GM06990 (cell line): ENCODE results near the gene EGR2.

Source experiments
- DNase-seq: peaks from one replicate; pipeline ENCODE4 v3.0.0-alpha.2; 2011; ENCODE audit not compliant: insufficient read length; ENCODE audit errors: extremely low read depth
- H3K27me3 ChIP-seq: replicated peaks from 2 replicates; pipeline ENCODE4 v1.6.0; 2011; ENCODE audit warnings: low read length; ENCODE audit not compliant: control insufficient read depth, insufficient read depth
- H3K36me3 ChIP-seq: 2 replicates; pipeline ENCODE4 v1.5.1; 2011; ENCODE audit warnings: low read length; ENCODE audit not compliant: control insufficient read depth, insufficient read depth
- H3K4me3 ChIP-seq: replicated peaks from 2 replicates; pipeline ENCODE4 v1.5.1; 2011; ENCODE audit warnings: low read depth, mild to moderate bottlenecking, control low read depth, low read length
- CTCF ChIP-seq: IDR thresholded peaks from 2 replicates; pipeline ENCODE4 v1.5.1; 2011; ENCODE audit warnings: low read length, control low read depth, mild to moderate bottlenecking, inconsistent platforms; ENCODE audit not compliant: insufficient read depth, poor library complexity, severe bottlenecking

Gene EGR2

GRCh38 chr10:62796896-62797295 is 19.3 kb downstream of the EGR2 start:
- H3K36me3 ChIP-seq = no peaks in the 10 kb centered on the region
- no peaks in the 10 kb centered on the region for H3K27me3 ChIP-seq
- TF ChIP-seq CTCF = no peak
- no peak for DNase-seq
- H3K4me3 ChIP-seq = no peak overlapping the region

GRCh38 chr10:62795762-62796161 is 20.4 kb downstream of the EGR2 start:
- Histone ChIP-seq H3K4me3 (no peak overlapping the region), H3K36me3 (no peaks in the 10 kb centered on the region), H3K27me3 (no peaks in the 10 kb centered on the region)
- no peak for DNase-seq
- no peak for TF ChIP-seq CTCF

GRCh38 chr10:62795100-62795499 is 21.1 kb downstream of the EGR2 start:
- Histone ChIP-seq H3K4me3 (no peak overlapping the region), H3K36me3 (no peaks in the 10 kb centered on the region), H3K27me3 (no peaks in the 10 kb centered on the region)
- DNase-seq = no peak
- TF ChIP-seq CTCF = no peak

GRCh38 chr10:62794306-62794705 is 21.9 kb downstream of the EGR2 start:
- no peaks in the 10 kb centered on the region for H3K36me3 ChIP-seq
- TF ChIP-seq CTCF = no peak
- no peak for DNase-seq
- no peak overlapping the region for H3K4me3 ChIP-seq
- no peaks in the 10 kb centered on the region for H3K27me3 ChIP-seq

GRCh38 chr10:62792261-62792660 is 23.9 kb downstream of the EGR2 start:
- no peak for TF ChIP-seq CTCF
- no peaks in the 10 kb centered on the region for H3K27me3 ChIP-seq
- H3K4me3 ChIP-seq = no peak overlapping the region
- no peaks in the 10 kb centered on the region for H3K36me3 ChIP-seq
- no peak for DNase-seq

GRCh38 chr10:62790571-62790970 is 25.6 kb downstream of the EGR2 start:
- DNase-seq = no peak
- no peak for TF ChIP-seq CTCF
- Histone ChIP-seq H3K27me3 (no peaks in the 10 kb centered on the region), H3K36me3 (no peaks in the 10 kb centered on the region), H3K4me3 (no peak overlapping the region)
